ENCODE results near the gene CCDC178. TPM values are rescaled to one million over a fixed set of nuclear protein-coding genes. Genes with fewer than 3 reads are reported as not detected.

The CCDC178 gene
- total and polyA plus RNA-seq, 7 donors: 0.06 to 0.25 (median 0.18) TPM; not detected in 4

- H3K9me3 ChIP-seq: no peaks in the 10 kb centered on the region
- no peaks in the 10 kb centered on the region for H3K27me3 ChIP-seq (ENCODE audit: insufficient read depth in 3 of 3, low read length in 2 of 3)
- H3K4me1 ChIP-seq: no peaks in the 10 kb centered on the region
- intact Hi-C loops (cut with DNase I): no loop called here
- TF ChIP-seq CTCF (IDR thresholded peaks at IDR 0.05): no peak
- no peak for ATAC-seq
- no peak for DNase-seq
- H3K27ac ChIP-seq: no peak overlapping the region
- no peaks in the 10 kb centered on the region for H3K36me3 ChIP-seq (ENCODE audit: insufficient read depth in 1 of 2, low read depth in 1 of 2)
- 65 to 80% (median 79%) methylated on average over 1 of the region's 1 CpG for WGBS, 3 donors
- H3K4me3 ChIP-seq: no peak overlapping the region
Observed at GRCh38 chr18:33307520-33307919, 133.0 kb downstream of the CCDC178 start.

- Histone ChIP-seq H3K27me3 (ENCODE audit: insufficient read depth in 3 of 3, low read length in 2 of 3) (no peaks in the 10 kb centered on the region), H3K9me3 (no peaks in the 10 kb centered on the region), H3K4me1 (no peaks in the 10 kb centered on the region), H3K4me3 (no peak overlapping the region), H3K36me3 (ENCODE audit: insufficient read depth in 1 of 2, low read depth in 1 of 2) (no peaks in the 10 kb centered on the region), H3K27ac (no peak overlapping the region)
- TF ChIP-seq CTCF (IDR thresholded peaks at IDR 0.05): no peak
- WGBS, 3 donors: 84 to 89% (median 85%) methylated on average over 3 of the region's 3 CpGs
- intact Hi-C loops (cut with DNase I): no loop called here
- no peak for ATAC-seq
- DNase-seq: no peak
Observed at GRCh38 chr18:33304277-33304676, 136.2 kb downstream of the CCDC178 start.

GRCh38 chr18:33291539-33291938 lies 149.0 kb downstream of the CCDC178 start:
- H3K4me3 ChIP-seq: no peak overlapping the region
- intact Hi-C loops (cut with DNase I): no loop called here
- no peaks in the 10 kb centered on the region for H3K27me3 ChIP-seq (ENCODE audit: insufficient read depth in 3 of 3, low read length in 2 of 3)
- no peak for TF ChIP-seq CTCF (IDR thresholded peaks at IDR 0.05)
- DNase-seq (no peak), ATAC-seq (no peak)
- no peaks in the 10 kb centered on the region for H3K36me3 ChIP-seq (ENCODE audit: insufficient read depth in 1 of 2, low read depth in 1 of 2)
- no peak overlapping the region for H3K27ac ChIP-seq
- H3K9me3 ChIP-seq: no peaks in the 10 kb centered on the region
- WGBS, 3 donors: 26 to 45% (median 32%) methylated on average over 1 of the region's 1 CpG
- H3K4me1 ChIP-seq: no peaks in the 10 kb centered on the region

GRCh38 chr18:33288082-33288716 lies 152.3 kb downstream of the CCDC178 start:
- WGBS, 3 donors: 82 to 88% (median 83%) methylated on average over 3 of the region's 3 CpGs
- ATAC-seq (no peak), DNase-seq (no peak)
- intact Hi-C loops (cut with DNase I): no loop called here
- Histone ChIP-seq H3K36me3 (ENCODE audit: insufficient read depth in 1 of 2, low read depth in 1 of 2) (no peaks in the 10 kb centered on the region), H3K27me3 (ENCODE audit: insufficient read depth in 3 of 3, low read length in 2 of 3) (no peaks in the 10 kb centered on the region), H3K9me3 (no peaks in the 10 kb centered on the region), H3K4me3 (no peak overlapping the region), H3K4me1 (no peaks in the 10 kb centered on the region), H3K27ac (no peak overlapping the region)
- no peak for TF ChIP-seq CTCF (IDR thresholded peaks at IDR 0.05)
